DND-41 (cell line): Measurements from ENCODE around the gene DNAJB13.

Experiments used
- ATAC-seq: fragments of 200-7000 bp; cut with Tn5 transposase; 3 replicates; pipeline ENCODE4 v1.9.1; 2021; ENCODE audit warnings: low read depth; ENCODE audit not compliant: insufficient read depth
- DNase-seq: peaks from one replicate; pipeline ENCODE4 v3.0.0-alpha.2; 2020
- H2AFZ ChIP-seq: 2 replicates; pipeline ENCODE4 v1.6.0; 2012; ENCODE audit warnings: low read depth, low read length
- H3K27ac ChIP-seq: 2 replicates; pipeline ENCODE4 v1.5.1; 2012; ENCODE audit warnings: low read length, inconsistent platforms
- H3K27me3 ChIP-seq: fragments of 200-600 bp; sonication (generic); 2 replicates; pipeline ENCODE4 v1.6.0; 2012; ENCODE audit warnings: low read length, mild to moderate bottlenecking, inconsistent platforms; ENCODE audit not compliant: insufficient read depth, poor library complexity
- H3K36me3 ChIP-seq: 2 replicates; pipeline ENCODE4 v1.5.1; 2012; ENCODE audit warnings: low read length, inconsistent platforms; ENCODE audit not compliant: insufficient read depth
- H3K4me1 ChIP-seq: 2 replicates; pipeline ENCODE4 v1.5.1; 2012; ENCODE audit warnings: mild to moderate bottlenecking, low read length; ENCODE audit not compliant: insufficient read depth
- H3K4me2 ChIP-seq: 2 replicates; pipeline ENCODE4 v1.6.0; 2012; ENCODE audit warnings: mild to moderate bottlenecking, moderate library complexity, low read length, inconsistent platforms; ENCODE audit not compliant: insufficient read depth
- H3K4me3 ChIP-seq, 2 experiments: fragments of 200-600 bp in 1 of 2; shearing (Covaris generic) in 1 of 2; 2 replicates each; pipeline ENCODE4 v1.5.1; 2012 to 2016; ENCODE audit warnings: inconsistent platforms in 2 of 2, low read length in 2 of 2, mild to moderate bottlenecking in 2 of 2, low read depth in 1 of 2, moderate library complexity in 1 of 2
- H3K79me2 ChIP-seq: 2 replicates; pipeline ENCODE4 v1.6.0; 2012; ENCODE audit warnings: low read length, inconsistent platforms; ENCODE audit not compliant: insufficient read depth
- H3K9ac ChIP-seq: 2 replicates; pipeline ENCODE4 v1.6.0; 2012; ENCODE audit warnings: low read depth, mild to moderate bottlenecking, inconsistent platforms, low read length, moderate library complexity
- H3K9me3 ChIP-seq: 2 replicates; pipeline ENCODE4 v1.5.1; 2012; ENCODE audit warnings: low read length, moderate library complexity, mild to moderate bottlenecking, inconsistent platforms; ENCODE audit not compliant: insufficient read depth, severe bottlenecking
- H4K20me1 ChIP-seq: 2 replicates; pipeline ENCODE4 v1.6.0; 2012; ENCODE audit warnings: low read length; ENCODE audit not compliant: insufficient read depth
- CTCF ChIP-seq: IDR thresholded peaks from 2 replicates; pipeline ENCODE4 v1.5.1; 2012; ENCODE audit warnings: borderline replicate concordance, low read length, moderate library complexity, mild to moderate bottlenecking; ENCODE audit not compliant: poor library complexity, severe bottlenecking; ENCODE audit errors: extremely low read depth
- EZH2 ChIP-seq: IDR thresholded peaks from 3 replicates; pipeline ENCODE4 v1.6.1; 2012; ENCODE audit warnings: borderline replicate concordance, low read depth, mild to moderate bottlenecking, moderate library complexity, low read length, inconsistent platforms; ENCODE audit not compliant: severe bottlenecking

Gene DNAJB13

GRCh38 chr11:73950869-73951710 lies at the start of gene DNAJB13:
Gene DNAJB13, plus strand, starts transcription at chr11:73951026. Its CDS starts 44 bp downstream, at chr11:73951070.
- TF ChIP-seq EZH2 (no peak), CTCF (no peak)
- Histone ChIP-seq H2AFZ (no peak within 1 kb of the TSS), H3K4me2 (no peak within 1 kb of the TSS), H3K4me3 (no peak within 1 kb of the TSS), H4K20me1 (no peaks in the 10 kb centered on the region), H3K4me1 (no peaks in the 10 kb centered on the region), H3K36me3 (no peaks in the 10 kb centered on the region), H3K9ac (no peak within 1 kb of the TSS), H3K27ac (no peak within 1 kb of the TSS), H3K27me3 (no peaks in the 10 kb centered on the region), H3K9me3 (peaks cover 2% of the 10 kb centered on the region), H3K79me2 (no peaks in the 10 kb centered on the region)
- ATAC-seq (peak; percentile 81), DNase-seq (peak; percentile 35)

GRCh38 chr11:73902303-73902702 lies 48.5 kb upstream of the DNAJB13 start:
- Histone ChIP-seq H3K79me2 (no peaks in the 10 kb centered on the region), H3K27ac (no peak overlapping the region; the same call in 1 of the 2 replicates), H3K27me3 (no peaks in the 10 kb centered on the region), H3K9ac (no peak overlapping the region), H4K20me1 (no peaks in the 10 kb centered on the region), H3K4me2 (no peak overlapping the region), H3K4me1 (no peaks in the 10 kb centered on the region), H3K4me3 (no peak overlapping the region), H2AFZ (no peak overlapping the region), H3K36me3 (peaks cover 27% of the 10 kb centered on the region), H3K9me3 (no peaks in the 10 kb centered on the region)
- ATAC-seq = no peak
- TF ChIP-seq EZH2 = no peak
- no peak for TF ChIP-seq CTCF
- DNase-seq = no peak

GRCh38 chr11:73907191-73907590 lies 43.6 kb upstream of the DNAJB13 start:
- no peak overlapping the region for H3K27ac ChIP-seq
- H3K27me3 ChIP-seq = no peaks in the 10 kb centered on the region
- no peak for TF ChIP-seq EZH2
- H4K20me1 ChIP-seq = no peaks in the 10 kb centered on the region
- ATAC-seq (no peak; the same call in 2 of the 3 replicates), DNase-seq (no peak)
- H3K79me2 ChIP-seq = no peaks in the 10 kb centered on the region
- peaks cover 21% of the 10 kb centered on the region; the same call in 1 of the 2 replicates for H3K36me3 ChIP-seq
- no peaks in the 10 kb centered on the region for H3K9me3 ChIP-seq
- no peaks in the 10 kb centered on the region for H3K4me1 ChIP-seq
- no peak overlapping the region for H2AFZ ChIP-seq
- H3K4me2 ChIP-seq = no peak overlapping the region
- no peak overlapping the region for H3K9ac ChIP-seq
- no peak overlapping the region for H3K4me3 ChIP-seq

GRCh38 chr11:73912026-73912425 lies 38.8 kb upstream of the DNAJB13 start:
- Histone ChIP-seq H3K36me3 (peaks cover 35% of the 10 kb centered on the region; the same call in 1 of the 2 replicates), H4K20me1 (no peaks in the 10 kb centered on the region), H3K9ac (no peak overlapping the region), H3K4me3 (no peak overlapping the region), H3K4me1 (no peaks in the 10 kb centered on the region), H3K79me2 (no peaks in the 10 kb centered on the region), H3K27me3 (no peaks in the 10 kb centered on the region), H2AFZ (no peak overlapping the region), H3K27ac (no peak overlapping the region), H3K4me2 (no peak overlapping the region), H3K9me3 (no peaks in the 10 kb centered on the region)
- ATAC-seq (no peak), DNase-seq (no peak)
- TF ChIP-seq CTCF (no peak), EZH2 (no peak)
